Measurements from ENCODE around the gene TCP1.

DNA sequence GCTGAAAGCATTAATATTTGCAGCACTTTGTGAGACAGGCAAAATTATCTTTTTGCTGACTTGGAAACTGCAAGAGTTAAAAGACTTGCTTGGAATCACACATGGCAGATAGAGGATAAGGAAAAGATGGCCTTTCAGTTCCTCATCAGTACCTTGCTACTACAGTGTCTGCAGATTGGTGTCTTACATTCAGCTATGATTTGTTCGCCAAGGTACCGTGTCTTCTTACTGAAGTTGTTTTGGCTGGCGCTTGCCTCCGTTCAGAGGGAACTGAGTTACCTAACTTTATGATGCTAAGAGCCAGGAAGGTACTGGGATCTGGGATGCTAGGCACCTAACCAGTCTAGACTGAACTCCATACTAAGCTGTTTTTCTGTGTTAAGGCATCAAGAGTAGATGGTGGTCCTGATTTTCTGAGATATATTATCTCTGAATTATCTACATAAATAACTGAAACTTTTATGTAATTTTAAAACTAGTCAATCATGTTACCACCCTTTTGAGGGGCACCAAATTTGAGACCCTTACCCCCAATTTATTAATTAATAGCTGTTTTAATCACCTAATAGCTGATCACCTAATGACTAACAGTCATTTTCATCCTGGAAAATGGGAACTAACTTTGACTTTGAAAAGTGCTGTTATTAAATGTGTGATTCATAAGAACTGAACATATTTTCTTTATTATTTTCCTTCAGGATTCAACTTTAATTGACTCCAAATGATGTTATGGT lies 59.6 kb downstream of the TCP1 start:
- no peak for TF ChIP-seq ETV6 (IDR thresholded peaks at IDR 0.05; ENCODE audit: borderline replicate concordance in 1 of 2, low read depth in 2 of 2, low read length in 1 of 2)
- no peak for TF ChIP-seq ETV6 (CRISPR knock-in tag; IDR thresholded peaks at IDR 0.05; ENCODE audit: borderline replicate concordance)
- TF ChIP-seq ZNF146 (CRISPR knock-in tag; IDR thresholded peaks at IDR 0.05; ENCODE audit: unreplicated experiment): no peak
- TF ChIP-seq TCF3 (CRISPR knock-in tag; IDR thresholded peaks at IDR 0.05): no peak
- no peak for TF ChIP-seq MTA1 (IDR thresholded peaks at IDR 0.05; ENCODE audit: borderline replicate concordance)

Data from K562 (cell line).